ENCODE data around the gene RNASEH2A. TPM values are rescaled to one million over a fixed set of nuclear protein-coding genes. Genes with fewer than 3 reads are reported as not detected.

Gene RNASEH2A
- total RNA-seq, 2 donors from 2014 or later = 3.0 to 7.9 TPM

- Histone ChIP-seq H3K36me3 (no peaks in the 10 kb centered on the region), H3K4me1 (ENCODE audit: control insufficient read depth in 1 of 2, low read depth in 2 of 2) (peaks cover 53 to 74% of the 10 kb centered on the region in 2 donors), H3K9me3 (no peaks in the 10 kb centered on the region), H3K27me3 (replicated peaks; ENCODE audit: insufficient read depth) (no peaks in the 10 kb centered on the region), H3K27ac (peak overlapping the region; percentile 99 to 100), H3K4me3 (peak overlapping the region; percentile 11)
- DNase-seq (ENCODE audit: low spot score) = no peak
- no peak for TF ChIP-seq CTCF (IDR thresholded peaks at IDR 0.05)
- ATAC-seq (ENCODE audit: insufficient number of reproducible peaks, low FRiP score, low read depth) = no peak
Observed at GRCh38 chr19:12785431-12786031, 20.9 kb upstream of the RNASEH2A start.

- TF ChIP-seq CTCF (IDR thresholded peaks at IDR 0.05) = no peak
- Histone ChIP-seq H3K9me3 (no peaks in the 10 kb centered on the region), H3K36me3 (no peaks in the 10 kb centered on the region), H3K4me1 (ENCODE audit: control insufficient read depth in 1 of 2, low read depth in 2 of 2) (peaks cover 53 to 74% of the 10 kb centered on the region in 2 donors), H3K27ac (peak overlapping the region; percentile 99 to 100), H3K4me3 (peak overlapping the region; percentile 11), H3K27me3 (replicated peaks; ENCODE audit: insufficient read depth) (no peaks in the 10 kb centered on the region)
- ATAC-seq (ENCODE audit: insufficient number of reproducible peaks, low FRiP score, low read depth) = no peak
- DNase-seq (ENCODE audit: low spot score) = no peak
Observed at GRCh38 chr19:12786141-12786870, 20.1 kb upstream of the RNASEH2A start.

GRCh38 chr19:12786952-12787351 lies 19.4 kb upstream of the RNASEH2A start:
- ATAC-seq (ENCODE audit: insufficient number of reproducible peaks, low FRiP score, low read depth) (no peak), DNase-seq (ENCODE audit: low spot score) (no peak)
- H3K27ac ChIP-seq = peak overlapping the region; percentile 99 to 100
- no peaks in the 10 kb centered on the region for H3K36me3 ChIP-seq
- TF ChIP-seq CTCF (IDR thresholded peaks at IDR 0.05) = no peak
- H3K4me3 ChIP-seq = no peak overlapping the region
- H3K4me1 ChIP-seq (ENCODE audit: control insufficient read depth in 1 of 2, low read depth in 2 of 2) = peaks cover 53 to 71% of the 10 kb centered on the region in 2 donors
- no peaks in the 10 kb centered on the region for H3K9me3 ChIP-seq
- no peaks in the 10 kb centered on the region for H3K27me3 ChIP-seq (replicated peaks; ENCODE audit: insufficient read depth)

- Histone ChIP-seq H3K4me3 (no peak overlapping the region), H3K4me1 (ENCODE audit: control insufficient read depth in 1 of 2, low read depth in 2 of 2) (peaks cover 53 to 68% of the 10 kb centered on the region in 2 donors), H3K27me3 (replicated peaks; ENCODE audit: insufficient read depth) (no peaks in the 10 kb centered on the region), H3K27ac (peak overlapping the region; percentile 99 to 100), H3K36me3 (no peaks in the 10 kb centered on the region), H3K9me3 (no peaks in the 10 kb centered on the region)
- DNase-seq (ENCODE audit: low spot score) (no peak), ATAC-seq (ENCODE audit: insufficient number of reproducible peaks, low FRiP score, low read depth) (no peak)
- no peak for TF ChIP-seq CTCF (IDR thresholded peaks at IDR 0.05)
Observed at GRCh38 chr19:12787458-12787857, 18.9 kb upstream of the RNASEH2A start.

- no peak for TF ChIP-seq CTCF (IDR thresholded peaks at IDR 0.05)
- peaks cover 49 to 62% of the 10 kb centered on the region in 2 donors for H3K4me1 ChIP-seq (ENCODE audit: control insufficient read depth in 1 of 2, low read depth in 2 of 2)
- DNase-seq (ENCODE audit: low spot score) (no peak), ATAC-seq (ENCODE audit: insufficient number of reproducible peaks, low FRiP score, low read depth) (no peak)
- no peaks in the 10 kb centered on the region for H3K9me3 ChIP-seq
- no peaks in the 10 kb centered on the region for H3K36me3 ChIP-seq
- H3K27me3 ChIP-seq (replicated peaks; ENCODE audit: insufficient read depth) = no peaks in the 10 kb centered on the region
- H3K4me3 ChIP-seq = peak overlapping the region; percentile 91
- peak overlapping the region; percentile 99 to 100 for H3K27ac ChIP-seq
Observed at GRCh38 chr19:12788042-12788681, 18.2 kb upstream of the RNASEH2A start.
